Activated CD8-positive, alpha-beta T cell treated with anti-CD3 and anti-CD28 coated beads, Interleukin-2, amount 10 ng/mL, durations not matched to agents 7 days and 5 days (primary cell): ENCODE measurements around the gene TMEM223. TPM values are rescaled to one million over a fixed set of nuclear protein-coding genes. Genes with fewer than 3 reads are reported as not detected.

ENCODE experiments used
- ATAC-seq: fragments of 150-1000 bp; cut with Tn5 transposase; one replicate; pipeline ENCODE4 v1.10.0; 2021; ENCODE audit warnings: moderate library complexity
- CTCF ChIA-PET: fragments of 350-600 bp; sonication (Branson Sonifier 250); formaldehyde crosslinking; loops from one replicate; lab custom pipeline; 2021; ENCODE audit warnings: antibody characterized with exemption; lab: Charles Lee
- POLR2A ChIA-PET: fragments of 350-600 bp; sonication (Branson Sonifier 250); formaldehyde crosslinking; loops from one replicate; lab custom pipeline; 2021; ENCODE audit warnings: antibody characterized with exemption; lab: Charles Lee
- DNase-seq: peaks from one replicate; pipeline ENCODE4 v3.0.0-alpha.2; 2020
- H3K27ac Mint-ChIP-seq: one replicate; pipeline ENCODE4 v1.8.0; 2021; ENCODE audit warnings: mild to moderate bottlenecking, mixed read lengths
- H3K27me3 Mint-ChIP-seq: one replicate; pipeline ENCODE4 v1.8.0; 2021; ENCODE audit warnings: low read depth, mixed read lengths
- H3K36me3 Mint-ChIP-seq: one replicate; pipeline ENCODE4 v1.8.0; 2021; ENCODE audit warnings: low read depth, mixed read lengths
- H3K4me1 Mint-ChIP-seq: one replicate; pipeline ENCODE4 v1.8.0; 2021; ENCODE audit warnings: low read depth, mixed read lengths
- H3K4me3 Mint-ChIP-seq: one replicate; pipeline ENCODE4 v1.8.0; 2021; ENCODE audit warnings: mild to moderate bottlenecking, mixed read lengths
- H3K9me3 Mint-ChIP-seq: one replicate; pipeline ENCODE4 v1.8.0; 2022; ENCODE audit warnings: mixed read lengths; ENCODE audit not compliant: insufficient read depth
- total RNA-seq, 2 experiments: library from RNA; stranded (reverse); gene quantifications; one replicate each; pipeline ENCODE4 v1.2.3, GENCODE V29; 2021

Gene TMEM223
- total RNA-seq, 2 experiments from 2014 or later = 20.1 to 20.3 TPM

DNA sequence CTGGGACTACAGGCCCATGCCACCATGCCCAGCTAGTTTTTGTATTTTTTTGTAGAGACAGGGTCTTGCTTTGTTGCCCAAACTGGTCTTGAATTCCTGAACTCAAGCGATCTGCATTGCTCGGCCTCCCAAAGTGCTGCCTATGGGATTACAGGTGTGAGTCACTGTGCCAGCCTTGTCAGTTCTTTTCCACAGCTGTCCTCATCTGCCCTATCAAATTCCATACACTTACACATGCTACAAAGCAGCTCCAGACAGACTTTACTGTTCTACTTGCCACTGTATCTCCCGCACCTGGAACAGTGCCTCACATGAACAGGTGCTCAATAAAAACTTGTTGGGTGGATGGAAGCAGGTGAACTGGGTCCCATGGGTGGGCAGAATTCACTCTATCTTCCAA is 31.9 kb upstream of the TMEM223 start:
- H3K4me3 Mint-ChIP-seq = no peak overlapping the region
- POLR2A ChIA-PET = interaction anchor here (1.4 to 1.9 kb wide), 3 partner anchors 8 to 32 kb away, joined by 3 to 18 read pairs (median 8); partner anchors contain the start of gene STX5
- H3K36me3 Mint-ChIP-seq = peaks cover 54% of the 10 kb centered on the region
- peaks cover 19% of the 10 kb centered on the region for H3K4me1 Mint-ChIP-seq
- H3K27ac Mint-ChIP-seq = peak overlapping the region; percentile 32
- CTCF ChIA-PET = interaction anchor here (1.4 to 2.6 kb wide), 2 partner anchors 18 to 37 kb away, joined by 5 to 14 read pairs; partner anchors contain the start of gene TMEM179B
- H3K9me3 Mint-ChIP-seq = no peaks in the 10 kb centered on the region
- no peak for ATAC-seq
- no peak for DNase-seq
- no peaks in the 10 kb centered on the region for H3K27me3 Mint-ChIP-seq

GRCh38 chr11:62817129-62817528 is 25.3 kb upstream of the TMEM223 start:
- DNase-seq (no peak), ATAC-seq (no peak)
- Mint-ChIP-seq H3K27me3 (no peaks in the 10 kb centered on the region), H3K9me3 (no peaks in the 10 kb centered on the region), H3K36me3 (peaks cover 20% of the 10 kb centered on the region), H3K27ac (no peak overlapping the region), H3K4me3 (no peak overlapping the region), H3K4me1 (peaks cover 1% of the 10 kb centered on the region)
- POLR2A ChIA-PET = interaction anchor here (1.4 to 1.7 kb wide), 2 partner anchors 11 to 15 kb away, joined by 3 to 9 read pairs; partner anchors contain the start of gene STX5
- CTCF ChIA-PET = interaction anchor here (1.4 kb wide), 1 partner anchor 11 kb away, joined by 6 read pairs; no protein-coding TSS in a partner anchor

- ChIA-PET CTCF (interaction anchor here (0.7 to 1.9 kb wide), 3 partner anchors 10 to 30 kb away, joined by 3 to 7 read pairs (median 6); partner anchors contain the start of genes NXF1 and TMEM179B), POLR2A (interaction anchor here (0.7 to 1.7 kb wide), 5 partner anchors 10 to 89 kb away, joined by 3 to 9 read pairs (median 3); partner anchors contain the start of genes HNRNPUL2, STX5, WDR74 and ZBTB3)
- no peaks in the 10 kb centered on the region for H3K27me3 Mint-ChIP-seq
- H3K4me3 Mint-ChIP-seq = no peak overlapping the region
- no peak overlapping the region for H3K27ac Mint-ChIP-seq
- no peaks in the 10 kb centered on the region for H3K9me3 Mint-ChIP-seq
- peaks cover 20% of the 10 kb centered on the region for H3K36me3 Mint-ChIP-seq
- H3K4me1 Mint-ChIP-seq = peaks cover 1% of the 10 kb centered on the region
- ATAC-seq (no peak), DNase-seq (no peak)
Measured at GRCh38 chr11:62816557-62816956, 24.8 kb upstream of the TMEM223 start.

DNA sequence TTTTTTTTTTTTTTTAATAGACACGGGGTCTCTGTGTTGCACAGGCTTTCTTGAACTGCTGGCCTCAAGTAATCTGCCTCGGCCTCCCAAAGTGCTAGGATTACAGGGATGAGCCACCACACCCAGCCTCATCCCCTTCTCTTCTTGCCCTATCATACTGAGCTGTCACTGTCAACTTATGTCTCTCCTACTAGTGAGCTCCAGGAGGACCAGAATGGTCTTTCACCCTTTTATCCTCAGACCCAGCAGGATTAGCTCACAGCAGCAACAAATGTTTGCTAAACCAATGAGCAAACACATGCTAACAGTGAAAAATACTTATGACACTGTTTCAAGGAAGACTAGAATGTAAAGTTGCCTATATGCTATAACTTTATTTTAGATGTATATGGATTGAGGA is 19.9 kb upstream of the TMEM223 start:
- Mint-ChIP-seq H3K27me3 (no peaks in the 10 kb centered on the region), H3K9me3 (no peaks in the 10 kb centered on the region), H3K4me3 (no peak overlapping the region), H3K36me3 (peaks cover 10% of the 10 kb centered on the region), H3K4me1 (peaks cover 5% of the 10 kb centered on the region), H3K27ac (no peak overlapping the region)
- DNase-seq = no peak
- ATAC-seq = no peak
- ChIA-PET CTCF (interaction anchor here (1.3 kb wide), 1 partner anchor 24 kb away, joined by 4 read pairs; the partner anchor contains the start of gene TMEM179B), POLR2A (interaction anchor here (1.0 to 2.6 kb wide), 2 partner anchors 21 to 30 kb away, joined by 3 to 12 read pairs; no protein-coding TSS in a partner anchor)

- Mint-ChIP-seq H3K36me3 (peaks cover 11% of the 10 kb centered on the region), H3K27me3 (no peaks in the 10 kb centered on the region), H3K27ac (peak overlapping the region; percentile 58), H3K4me3 (no peak overlapping the region), H3K9me3 (no peaks in the 10 kb centered on the region), H3K4me1 (peaks cover 13% of the 10 kb centered on the region)
- ChIA-PET POLR2A (interaction anchor here (1.0 kb wide), 1 partner anchor 20 kb away, joined by 3 read pairs; no protein-coding TSS in a partner anchor), CTCF (interaction anchor here (1.3 kb wide), 1 partner anchor 23 kb away, joined by 4 read pairs; the partner anchor contains the start of gene TMEM179B)
- no peak for ATAC-seq
- DNase-seq = no peak
Measured at GRCh38 chr11:62810748-62811147, 18.9 kb upstream of the TMEM223 start.

GRCh38 chr11:62806611-62807121 is 14.9 kb upstream of the TMEM223 start:
- Mint-ChIP-seq H3K27ac (peak overlapping the region; percentile 95), H3K9me3 (no peaks in the 10 kb centered on the region), H3K27me3 (no peaks in the 10 kb centered on the region), H3K4me3 (peak overlapping the region; percentile 99), H3K4me1 (peaks cover 37% of the 10 kb centered on the region), H3K36me3 (peaks cover 34% of the 10 kb centered on the region)
- POLR2A ChIA-PET = interaction anchor here (1.0 to 3.2 kb wide), 14 partner anchors 10 to 233 kb away, joined by 3 to 40 read pairs (median 8); partner anchors contain the start of genes EEF1G, SLC3A2, STX5 and TEX54
- no peak for ATAC-seq
- no peak for DNase-seq
- CTCF ChIA-PET = interaction anchor here (0.7 to 3.9 kb wide), 10 partner anchors 10 to 382 kb away, joined by 3 to 31 read pairs (median 5); partner anchors contain the start of genes SLC3A2, TMEM179B and ZBTB3

GRCh38 chr11:62805961-62806441 is 14.2 kb upstream of the TMEM223 start:
- H3K27ac Mint-ChIP-seq = peak overlapping the region; percentile 95
- peaks cover 37% of the 10 kb centered on the region for H3K4me1 Mint-ChIP-seq

GRCh38 chr11:62805076-62805892 is 13.5 kb upstream of the TMEM223 start, which contains the start of gene NXF1:
NXF1 (minus strand) TSS chr11:62805440; CDS start chr11:62805356, 84 bp downstream.
- POLR2A ChIA-PET = interaction anchor here (0.9 to 3.2 kb wide), 18 partner anchors 9 to 214 kb away, joined by 3 to 40 read pairs (median 6); partner anchors contain the start of genes SLC3A2, STX5, TEX54 and TMEM179B
- H3K36me3 Mint-ChIP-seq = peaks cover 44% of the 10 kb centered on the region
- peak within 1 kb of the TSS; percentile 95 for H3K27ac Mint-ChIP-seq
- H3K9me3 Mint-ChIP-seq = no peaks in the 10 kb centered on the region
- H3K27me3 Mint-ChIP-seq = no peaks in the 10 kb centered on the region
- ATAC-seq (peak; percentile 81), DNase-seq (peak; percentile 95)
- CTCF ChIA-PET = interaction anchor here (0.7 to 3.9 kb wide), 16 partner anchors 11 to 381 kb away, joined by 3 to 31 read pairs (median 4); partner anchors contain the start of genes SLC3A2, STX5, TMEM179B and ZBTB3
- H3K4me3 Mint-ChIP-seq = peak within 1 kb of the TSS; percentile 99
- H3K4me1 Mint-ChIP-seq = peaks cover 37% of the 10 kb centered on the region

More at GRCh38 chr11:62805961-62806441, 14.2 kb upstream of the TMEM223 start:
- H3K9me3 Mint-ChIP-seq = no peaks in the 10 kb centered on the region
- peak overlapping the region; percentile 99 for H3K4me3 Mint-ChIP-seq
- DNase-seq (peak; percentile 42), ATAC-seq (no peak)
- H3K36me3 Mint-ChIP-seq = peaks cover 41% of the 10 kb centered on the region
- no peaks in the 10 kb centered on the region for H3K27me3 Mint-ChIP-seq
- ChIA-PET POLR2A (interaction anchor here (0.9 to 3.2 kb wide), 18 partner anchors 10 to 232 kb away, joined by 3 to 40 read pairs (median 6); partner anchors contain the start of genes EEF1G, SLC3A2, STX5 and TEX54), CTCF (interaction anchor here (0.7 to 3.9 kb wide), 16 partner anchors 10 to 381 kb away, joined by 3 to 31 read pairs (median 4); partner anchors contain the start of genes SLC3A2, STX5, TMEM179B and ZBTB3)

- Mint-ChIP-seq H3K4me1 (peaks cover 37% of the 10 kb centered on the region), H3K4me3 (peak overlapping the region; percentile 99), H3K36me3 (peaks cover 50% of the 10 kb centered on the region), H3K27ac (peak overlapping the region; percentile 95), H3K27me3 (no peaks in the 10 kb centered on the region), H3K9me3 (no peaks in the 10 kb centered on the region)
- ChIA-PET POLR2A (interaction anchor here (0.5 to 4.8 kb wide), 10 partner anchors 10 to 139 kb away, joined by 3 to 25 read pairs (median 5); partner anchors contain the start of genes C11orf98, CSKMT, SLC3A2 and TMEM179B), CTCF (interaction anchor here (1.3 to 1.5 kb wide), 2 partner anchors 10 to 19 kb away, joined by 4 to 10 read pairs; no protein-coding TSS in a partner anchor)
- ATAC-seq (no peak), DNase-seq (no peak)
Measured at GRCh38 chr11:62804310-62805075, 12.7 kb upstream of the TMEM223 start.

DNA sequence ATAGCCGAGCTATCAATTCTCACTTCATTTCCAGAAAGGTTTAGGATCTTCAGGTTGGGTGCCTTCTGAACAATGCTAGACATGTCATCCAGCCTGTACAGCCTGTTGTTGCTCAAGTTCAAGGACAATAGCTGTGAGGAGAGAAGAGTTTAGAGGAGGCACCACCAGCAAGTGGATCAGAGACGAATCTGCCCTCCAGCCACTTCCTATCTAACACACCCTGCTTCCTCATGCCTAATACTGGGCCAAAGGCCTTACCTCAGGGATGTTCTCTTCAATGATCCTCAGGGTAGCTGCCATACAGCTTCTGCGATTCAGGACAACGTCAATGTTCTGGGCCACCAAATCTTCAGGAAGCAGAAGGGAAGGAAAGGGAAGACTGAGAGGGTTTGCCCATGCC is 9.3 kb upstream of the TMEM223 start:
- peaks cover 26% of the 10 kb centered on the region for H3K4me1 Mint-ChIP-seq
- peaks cover 72% of the 10 kb centered on the region for H3K36me3 Mint-ChIP-seq

More for the DNA sequence above, 9.3 kb upstream of the TMEM223 start:
- no peaks in the 10 kb centered on the region for H3K27me3 Mint-ChIP-seq
- DNase-seq (no peak), ATAC-seq (no peak)
- ChIA-PET POLR2A (interaction anchor here (0.6 to 4.8 kb wide), 7 partner anchors 8 to 55 kb away, joined by 3 to 25 read pairs (median 4); partner anchors contain the start of genes STX5 and TMEM179B), CTCF (interaction anchor here (1.8 to 2.2 kb wide), 2 partner anchors 11 to 14 kb away, joined by 5 to 15 read pairs; partner anchors contain the start of gene TMEM179B)
- no peak overlapping the region for H3K4me3 Mint-ChIP-seq
- H3K27ac Mint-ChIP-seq = no peak overlapping the region
- no peaks in the 10 kb centered on the region for H3K9me3 Mint-ChIP-seq
